ENCODE measurements around the gene SH3RF3.

Gene SH3RF3

GRCh38 chr2:109507217-109507616, 378.2 kb downstream of the SH3RF3 start:
- TF ChIP-seq TAF1 (IDR thresholded peaks at IDR 0.05; ENCODE audit: low read depth, low read length) (no peak), POLR2A (IDR thresholded peaks at IDR 0.05; ENCODE audit: low read depth, low read length) (no peak), PAX5 (IDR thresholded peaks at IDR 0.05; ENCODE audit: insufficient read depth, low read length, severe bottlenecking) (no peak), SPI1 (IDR thresholded peaks at IDR 0.05; ENCODE audit: low read depth, low read length) (no peak), POU2F2 (IDR thresholded peaks at IDR 0.05; ENCODE audit: low read depth, low read length) (no peak), POLR2AphosphoS5 (IDR thresholded peaks at IDR 0.05; ENCODE audit: low read depth, low read length) (no peak)
- DNase-seq (ENCODE audit: insufficient read length, low spot score) (no peak), FAIRE-seq (no peak)

GRCh38 chr2:109507828-109508227, 378.8 kb downstream of the SH3RF3 start:
- DNase-seq (ENCODE audit: insufficient read length, low spot score) (no peak), FAIRE-seq (no peak)
- TF ChIP-seq SPI1 (IDR thresholded peaks at IDR 0.05; ENCODE audit: low read depth, low read length), result no peak
- no peak for TF ChIP-seq POLR2A (IDR thresholded peaks at IDR 0.05; ENCODE audit: low read depth, low read length)
- no peak for TF ChIP-seq PAX5 (IDR thresholded peaks at IDR 0.05; ENCODE audit: insufficient read depth, low read length, severe bottlenecking)
- TF ChIP-seq POU2F2 (IDR thresholded peaks at IDR 0.05; ENCODE audit: low read depth, low read length), result no peak
- TF ChIP-seq POLR2AphosphoS5 (IDR thresholded peaks at IDR 0.05; ENCODE audit: low read depth, low read length), result no peak
- no peak for TF ChIP-seq TAF1 (IDR thresholded peaks at IDR 0.05; ENCODE audit: low read depth, low read length)

GRCh38 chr2:109508556-109508955, 379.6 kb downstream of the SH3RF3 start:
- no peak for TF ChIP-seq PAX5 (IDR thresholded peaks at IDR 0.05; ENCODE audit: insufficient read depth, low read length, severe bottlenecking)
- DNase-seq (ENCODE audit: insufficient read length, low spot score) (no peak), FAIRE-seq (no peak)

GRCh38 chr2:109510136-109511028, 381.4 kb downstream of the SH3RF3 start:
- FAIRE-seq (peak; percentile 61), DNase-seq (ENCODE audit: insufficient read length, low spot score) (peak; percentile 80)
- TF ChIP-seq PAX5 (IDR thresholded peaks at IDR 0.05; ENCODE audit: insufficient read depth, low read length, severe bottlenecking), result no peak
- no peak for TF ChIP-seq SPI1 (IDR thresholded peaks at IDR 0.05; ENCODE audit: low read depth, low read length)
- no peak for TF ChIP-seq POLR2A (IDR thresholded peaks at IDR 0.05; ENCODE audit: low read depth, low read length)
- TF ChIP-seq TAF1 (IDR thresholded peaks at IDR 0.05; ENCODE audit: low read depth, low read length), result no peak
- TF ChIP-seq POU2F2 (IDR thresholded peaks at IDR 0.05; ENCODE audit: low read depth, low read length), result no peak
- no peak for TF ChIP-seq POLR2AphosphoS5 (IDR thresholded peaks at IDR 0.05; ENCODE audit: low read depth, low read length)

- FAIRE-seq (no peak), DNase-seq (ENCODE audit: insufficient read length, low spot score) (no peak)
- TF ChIP-seq POU2F2 (IDR thresholded peaks at IDR 0.05; ENCODE audit: low read depth, low read length) (no peak), SPI1 (IDR thresholded peaks at IDR 0.05; ENCODE audit: low read depth, low read length) (no peak), POLR2A (IDR thresholded peaks at IDR 0.05; ENCODE audit: low read depth, low read length) (no peak), TAF1 (IDR thresholded peaks at IDR 0.05; ENCODE audit: low read depth, low read length) (no peak), POLR2AphosphoS5 (IDR thresholded peaks at IDR 0.05; ENCODE audit: low read depth, low read length) (no peak), PAX5 (IDR thresholded peaks at IDR 0.05; ENCODE audit: insufficient read depth, low read length, severe bottlenecking) (no peak)
These were observed 382.2 kb downstream of the SH3RF3 start for GRCh38 chr2:109511168-109511567.

- DNase-seq (ENCODE audit: insufficient read length, low spot score) (no peak), FAIRE-seq (no peak)
- TF ChIP-seq SPI1 (IDR thresholded peaks at IDR 0.05; ENCODE audit: low read depth, low read length), result no peak
- TF ChIP-seq POLR2AphosphoS5 (IDR thresholded peaks at IDR 0.05; ENCODE audit: low read depth, low read length), result no peak
- no peak for TF ChIP-seq POLR2A (IDR thresholded peaks at IDR 0.05; ENCODE audit: low read depth, low read length)
- no peak for TF ChIP-seq PAX5 (IDR thresholded peaks at IDR 0.05; ENCODE audit: insufficient read depth, low read length, severe bottlenecking)
- TF ChIP-seq POU2F2 (IDR thresholded peaks at IDR 0.05; ENCODE audit: low read depth, low read length), result no peak
- no peak for TF ChIP-seq TAF1 (IDR thresholded peaks at IDR 0.05; ENCODE audit: low read depth, low read length)
These were observed 383.1 kb downstream of the SH3RF3 start for GRCh38 chr2:109512076-109512475.

- TF ChIP-seq POLR2AphosphoS5 (IDR thresholded peaks at IDR 0.05; ENCODE audit: low read depth, low read length) (no peak), PAX5 (IDR thresholded peaks at IDR 0.05; ENCODE audit: insufficient read depth, low read length, severe bottlenecking) (no peak), POLR2A (IDR thresholded peaks at IDR 0.05; ENCODE audit: low read depth, low read length) (no peak), POU2F2 (IDR thresholded peaks at IDR 0.05; ENCODE audit: low read depth, low read length) (no peak), TAF1 (IDR thresholded peaks at IDR 0.05; ENCODE audit: low read depth, low read length) (no peak), SPI1 (IDR thresholded peaks at IDR 0.05; ENCODE audit: low read depth, low read length) (no peak)
- DNase-seq (ENCODE audit: insufficient read length, low spot score) (no peak), FAIRE-seq (peak; percentile 35)
These were observed 384.2 kb downstream of the SH3RF3 start for GRCh38 chr2:109513230-109513629.

GRCh38 chr2:109513749-109514588, 385.0 kb downstream of the SH3RF3 start:
- DNase-seq (ENCODE audit: insufficient read length, low spot score) (no peak), FAIRE-seq (no peak)
- TF ChIP-seq POU2F2 (IDR thresholded peaks at IDR 0.05; ENCODE audit: low read depth, low read length) (no peak), TAF1 (IDR thresholded peaks at IDR 0.05; ENCODE audit: low read depth, low read length) (no peak), PAX5 (IDR thresholded peaks at IDR 0.05; ENCODE audit: insufficient read depth, low read length, severe bottlenecking) (no peak), POLR2AphosphoS5 (IDR thresholded peaks at IDR 0.05; ENCODE audit: low read depth, low read length) (no peak), POLR2A (IDR thresholded peaks at IDR 0.05; ENCODE audit: low read depth, low read length) (no peak), SPI1 (IDR thresholded peaks at IDR 0.05; ENCODE audit: low read depth, low read length) (no peak)

GRCh38 chr2:109514857-109515256, 385.9 kb downstream of the SH3RF3 start:
- no peak for TF ChIP-seq SPI1 (IDR thresholded peaks at IDR 0.05; ENCODE audit: low read depth, low read length)
- TF ChIP-seq TAF1 (IDR thresholded peaks at IDR 0.05; ENCODE audit: low read depth, low read length), result no peak
- no peak for TF ChIP-seq POLR2A (IDR thresholded peaks at IDR 0.05; ENCODE audit: low read depth, low read length)
- no peak for TF ChIP-seq POU2F2 (IDR thresholded peaks at IDR 0.05; ENCODE audit: low read depth, low read length)
- DNase-seq (ENCODE audit: insufficient read length, low spot score), result no peak
- no peak for FAIRE-seq
